H1 (cell line): Measurements from ENCODE around the gene DRAXIN. TPM values are rescaled to one million over a fixed set of nuclear protein-coding genes. Genes with fewer than 3 reads are reported as not detected.

Experiments
- CTCF ChIA-PET: fragments of 300-600 bp; sonication (Branson Sonifier 250); formaldehyde crosslinking; loops from one replicate; lab custom pipeline; 2021; ENCODE audit not compliant: partially characterized antibody; lab: Charles Lee
- POLR2A ChIA-PET: fragments of 300-600 bp; sonication (Branson Sonifier 250); formaldehyde crosslinking; loops from one replicate; lab custom pipeline; 2021; ENCODE audit warnings: inconsistent platforms; ENCODE audit not compliant: partially characterized antibody; lab: Charles Lee
- DNase-seq, 2 experiments: peaks; one replicate each; pipeline versions ENCODE4 v3.0.0 to v3.0.0-alpha.2; 2010 to 2022; ENCODE audit warnings: low spot score in 2 of 2, low read depth in 1 of 2, mixed read lengths in 1 of 2
- FAIRE-seq: peaks from 2 replicates; lab custom pipeline; 2011; peaks lifted over from hg19 to GRCh38; lab: Jason Lieb, UNC
- H2AFZ ChIP-seq: 2 replicates; pipeline ENCODE4 v1.8.1; 2012; ENCODE audit warnings: low read length, inconsistent platforms
- H2AK5ac ChIP-seq: 2 replicates; pipeline ENCODE4 v1.6.1; 2013; ENCODE audit warnings: low read depth, low read length
- H2BK120ac ChIP-seq: replicated peaks from 2 replicates; pipeline ENCODE3; 2013; ENCODE audit warnings: low read depth, low read length, inconsistent platforms
- H2BK12ac ChIP-seq: 2 replicates; pipeline ENCODE4 v1.6.1; 2013; ENCODE audit warnings: low read depth, low read length
- H2BK15ac ChIP-seq: 2 replicates; pipeline ENCODE4 v1.6.1; 2013; ENCODE audit warnings: low read length
- H2BK20ac ChIP-seq: 2 replicates; pipeline ENCODE4 v1.6.1; 2013; ENCODE audit warnings: low read length
- H2BK5ac ChIP-seq: 2 replicates; pipeline ENCODE4 v1.6.1; 2013; ENCODE audit warnings: low read depth, low read length
- H3K14ac ChIP-seq: 2 replicates; pipeline ENCODE4 v1.6.1; 2013; ENCODE audit warnings: inconsistent platforms; ENCODE audit not compliant: insufficient read length
- H3K18ac ChIP-seq: 2 replicates; pipeline ENCODE4 v1.6.1; 2013; ENCODE audit warnings: low read length; ENCODE audit errors: extremely low read depth
- H3K23ac ChIP-seq: 2 replicates; pipeline ENCODE4 v1.6.1; 2013; ENCODE audit warnings: inconsistent platforms; ENCODE audit not compliant: insufficient read length
- H3K23me2 ChIP-seq: 2 replicates; pipeline ENCODE4 v1.6.1; 2013; ENCODE audit warnings: low read depth, low read length
- H3K27ac ChIP-seq: 2 replicates; pipeline ENCODE4 v1.6.1; 2011; ENCODE audit warnings: low read depth, low read length, inconsistent platforms
- H3K27me3 ChIP-seq, 4 experiments: replicated peaks in 1 of 4; 1 replicate in 1 of 4; 2 replicates in 3 of 4; pipeline versions ENCODE4 v1.6.1 to v1.8.1; 2011 to 2013; ENCODE audit warnings: low read length in 3 of 4, mild to moderate bottlenecking in 3 of 4, inconsistent platforms in 2 of 4, mixed read lengths in 2 of 4, moderate library complexity in 1 of 4; ENCODE audit not compliant: control insufficient read depth in 3 of 4, insufficient read depth in 3 of 4; ENCODE audit errors: extremely low read depth in 1 of 4
- H3K36me3 ChIP-seq, 4 experiments: 2 replicates each; pipeline versions ENCODE4 v1.6.1 to v1.8.1; 2011 to 2013; ENCODE audit warnings: mild to moderate bottlenecking in 4 of 4, low read length in 3 of 4, moderate library complexity in 2 of 4, control low read depth in 1 of 4, inconsistent platforms in 1 of 4; ENCODE audit not compliant: insufficient read depth in 4 of 4, control insufficient read depth in 2 of 4
- H3K4ac ChIP-seq: replicated peaks from 2 replicates; pipeline ENCODE3; 2013; ENCODE audit warnings: low read length, low read depth, mixed read lengths, inconsistent platforms; ENCODE audit not compliant: insufficient read length
- H3K4me1 ChIP-seq, 4 experiments: replicated peaks in 1 of 4; 1 replicate in 1 of 4; 2 replicates in 3 of 4; pipeline versions ENCODE4 v1.6.1 to v1.8.1; 2011 to 2013; ENCODE audit warnings: low read length in 3 of 4, inconsistent platforms in 2 of 4, mixed read lengths in 1 of 4; ENCODE audit not compliant: insufficient read depth in 4 of 4, control insufficient read depth in 3 of 4
- H3K4me2 ChIP-seq, 2 experiments: 2 replicates each; pipeline versions ENCODE4 v1.6.1 to v1.8.1; 2011 to 2013; ENCODE audit warnings: low read depth in 2 of 2, low read length in 2 of 2, control low read depth in 1 of 2, inconsistent platforms in 1 of 2, mild to moderate bottlenecking in 1 of 2; ENCODE audit not compliant: insufficient read depth in 1 of 2
- H3K4me3 ChIP-seq, 4 experiments: fragments of 200-600, 300-600 bp in 1 of 4; sonication (generic), shearing (Covaris generic), sonication (Bioruptor Twin) in 1 of 4; 2 replicates each; pipeline versions ENCODE4 v1.5.1 to v1.8.1; 2011 to 2016; ENCODE audit warnings: low read length in 4 of 4, low read depth in 3 of 4, control low read depth in 2 of 4, inconsistent platforms in 2 of 4, mild to moderate bottlenecking in 2 of 4, mixed read lengths in 1 of 4, moderate library complexity in 1 of 4; ENCODE audit not compliant: insufficient read depth in 2 of 4; ENCODE audit errors: extremely low read depth in 1 of 4
- H3K56ac ChIP-seq: replicated peaks from 2 replicates; pipeline ENCODE3; 2013; ENCODE audit warnings: low read depth, mild to moderate bottlenecking, mixed read lengths, low read length, inconsistent platforms; ENCODE audit not compliant: insufficient read length
- H3K79me1 ChIP-seq: 2 replicates; pipeline ENCODE4 v1.6.1; 2013; ENCODE audit warnings: low read depth, low read length, control low read depth
- H3K79me2 ChIP-seq, 2 experiments: 2 replicates each; pipeline versions ENCODE4 v1.6.1 to v1.8.1; 2012 to 2013; ENCODE audit warnings: low read length in 2 of 2, mild to moderate bottlenecking in 2 of 2, inconsistent platforms in 1 of 2; ENCODE audit not compliant: insufficient read depth in 2 of 2, control insufficient read depth in 1 of 2
- H3K9ac ChIP-seq, 4 experiments: replicated peaks in 1 of 4; 1 replicate in 1 of 4; 2 replicates in 3 of 4; pipeline versions ENCODE4 v1.6.1 to v1.8.1; 2011 to 2013; ENCODE audit warnings: low read depth in 3 of 4, low read length in 3 of 4, control low read depth in 2 of 4, mild to moderate bottlenecking in 2 of 4, moderate library complexity in 2 of 4, inconsistent platforms in 1 of 4; ENCODE audit errors: extremely low read depth in 1 of 4
- H3K9me3 ChIP-seq, 2 experiments: 2 replicates each; pipeline versions ENCODE4 v1.6.1 to v1.8.1; 2012 to 2013; ENCODE audit warnings: mild to moderate bottlenecking in 2 of 2, moderate library complexity in 2 of 2, control low read depth in 1 of 2, inconsistent platforms in 1 of 2, low read depth in 1 of 2, low read length in 1 of 2, mixed read lengths in 1 of 2; ENCODE audit not compliant: insufficient read depth in 2 of 2
- H4K20me1 ChIP-seq, 2 experiments: replicated peaks in 1 of 2; 2 replicates each; pipeline versions ENCODE3 to v1.8.1; 2011 to 2013; ENCODE audit warnings: inconsistent platforms in 2 of 2, low read length in 2 of 2, mild to moderate bottlenecking in 1 of 2; ENCODE audit not compliant: insufficient read depth in 2 of 2, control insufficient read depth in 1 of 2
- H4K5ac ChIP-seq: 2 replicates; pipeline ENCODE4 v1.6.1; 2013; ENCODE audit warnings: low read length, low read depth, mixed read lengths, inconsistent platforms; ENCODE audit not compliant: insufficient read length
- H4K8ac ChIP-seq: 2 replicates; pipeline ENCODE4 v1.8.0; 2013; ENCODE audit warnings: mild to moderate bottlenecking, moderate library complexity, low read length, inconsistent platforms; ENCODE audit not compliant: insufficient read depth; ENCODE audit errors: extremely low read depth
- H4K91ac ChIP-seq: replicated peaks from 2 replicates; pipeline ENCODE3; 2013; ENCODE audit warnings: low read length, mixed read lengths, inconsistent platforms; ENCODE audit not compliant: insufficient read length
- FOSL1 ChIP-seq: IDR thresholded peaks from 2 replicates; pipeline ENCODE4 v1.6.1; 2011; ENCODE audit warnings: mild to moderate bottlenecking, low read depth, low read length, moderate library complexity; ENCODE audit not compliant: insufficient read depth
- YY1 ChIP-seq: IDR thresholded peaks from 2 replicates; pipeline ENCODE4 v1.6.1; 2011; ENCODE audit warnings: low read depth, mild to moderate bottlenecking, low read length
- WGBS, 2 experiments: shearing (Covaris generic) in 1 of 2; methylation state at CpG; one replicate each; pipeline versions ENCODE4 v1.1.6 to v1.1.7; 2013 to 2015; ENCODE audit warnings: low lambda C conversion rate in 2 of 2, mixed read lengths in 2 of 2, inconsistent platforms in 1 of 2, low coverage in 1 of 2, missing lambda C conversion rate in 1 of 2; ENCODE audit not compliant: insufficient replicate concordance in 2 of 2, insufficient coverage in 1 of 2, insufficient read length in 1 of 2; ENCODE audit errors: extremely low coverage in 1 of 2, missing lambda C conversion rate in 1 of 2; 5-methylcytosine and 5-hydroxymethylcytosine counted together
- polyA plus RNA-seq, 7 experiments: library from polyadenylated mRNA; depleted of rRNA in 3 of 7; stranded (reverse) in 5 of 7; unstranded in 2 of 7; fragments of >200 nt in 5 of 7; fragments of 200-250 nt in 2 of 7; gene quantifications; 1 replicate in 5 of 7; 2 replicates in 1 of 7; 4 replicates in 1 of 7; pipeline versions ENCODE4 v1.2.1 to v1.2.3, GENCODE V29; 2011 to 2013; ENCODE audit warnings: missing spikeins in 2 of 7, mixed read lengths in 2 of 7
- total RNA-seq: library from RNA; stranded (reverse); fragmentation: NEBNext Ultra II Directional; extraction: Animal tissue kit (Norgen Biotek cat#: 25700); gene quantifications from 2 replicates; pipeline ENCODE4 v1.2.1, GENCODE V29; 2021

DRAXIN gene
- total and polyA plus RNA-seq, 2 of the 8 experiments (the other 6 are each of a cell fraction or from before 2014, with no cell fraction given), result 4.6 to 17.6 TPM

- Histone ChIP-seq H2AK5ac (no peak overlapping the region), H3K4ac (no peak overlapping the region), H4K91ac (no peak overlapping the region), H3K9me3 (no peaks in the 10 kb centered on the region), H3K36me3 (peaks cover 0 to 4% (median 2%) of the 10 kb centered on the region in 4 experiments; a peak in 5 of 8 replicates), H3K4me2 (no peak overlapping the region), H3K4me1 (peaks cover 0 to 10% (median 8%) of the 10 kb centered on the region in 4 experiments; a peak in 5 of 7 replicates), H3K27me3 (no peaks in the 10 kb centered on the region), H3K14ac (no peak overlapping the region), H4K5ac (no peak overlapping the region), H4K8ac (no peak overlapping the region), H2BK5ac (peak overlapping the region; percentile 40), H3K79me1 (no peaks in the 10 kb centered on the region), H4K20me1 (no peaks in the 10 kb centered on the region), H3K9ac (no peak overlapping the region), H3K79me2 (no peaks in the 10 kb centered on the region), H3K4me3 (no peak overlapping the region), H2BK20ac (no peak overlapping the region), H3K18ac (no peak overlapping the region), H2AFZ (no peak overlapping the region), H3K56ac (no peak overlapping the region), H2BK120ac (no peak overlapping the region), H2BK12ac (peak overlapping the region; percentile 40; the same call in 1 of the 2 replicates), H3K23ac (no peak overlapping the region), H3K27ac (no peak overlapping the region), H2BK15ac (peak overlapping the region; percentile 61; the same call in 1 of the 2 replicates), H3K23me2 (no peaks in the 10 kb centered on the region)
- POLR2A ChIA-PET, result interaction anchor here (0.7 to 14.6 kb wide), 8 partner anchors 10 to 47 kb away, joined by 3 to 329 read pairs (median 6); partner anchors contain the start of genes DRAXIN, FBXO6 and MAD2L2
- 99% methylated on average over 5 of the region's 5 CpGs; no CpG with 5 or more reads in 1 of the 2 experiments for WGBS, 2 experiments
- FAIRE-seq, result no peak
- no peak for DNase-seq
- CTCF ChIA-PET, result interaction anchor here (0.7 to 11.1 kb wide), 16 partner anchors 8 to 95 kb away, joined by 3 to 266 read pairs (median 6); partner anchors contain the start of genes DRAXIN, FBXO2, FBXO44 and FBXO6
- TF ChIP-seq FOSL1, result no peak
- peak; percentile 35; the same call in 1 of the 2 replicates for TF ChIP-seq YY1
Observed at GRCh38 chr1:11711490-11711889, 20.0 kb downstream of the DRAXIN start.
